ENCODE results near the gene LIX1L. TPM values are rescaled to one million over a fixed set of nuclear protein-coding genes. Genes with fewer than 3 reads are reported as not detected.

LIX1L gene
- total and polyA plus RNA-seq, 11 donors = 7.0 to 31.5 (median 26.1) TPM

- no peaks in the 10 kb centered on the region for H3K27me3 ChIP-seq
- no peak overlapping the region for H3K27ac ChIP-seq
- no peak overlapping the region for H3K4me3 ChIP-seq
- peaks cover 0 to 33% (median 6%) of the 10 kb centered on the region in 9 donors for H3K36me3 ChIP-seq
- no peak for DNase-seq
- peaks cover 15 to 61% (median 38%) of the 10 kb centered on the region in 12 donors for H3K4me1 ChIP-seq
- no peaks in the 10 kb centered on the region for H3K9me3 ChIP-seq
- intact Hi-C loops (cut with DNase I) = loop anchor here in 1 of 10 donors (10.0 kb wide), 1 partner anchor 98 kb away; the partner anchor contains the start of gene PIAS3
- no peak for ATAC-seq
- TF ChIP-seq, protein P1, sequence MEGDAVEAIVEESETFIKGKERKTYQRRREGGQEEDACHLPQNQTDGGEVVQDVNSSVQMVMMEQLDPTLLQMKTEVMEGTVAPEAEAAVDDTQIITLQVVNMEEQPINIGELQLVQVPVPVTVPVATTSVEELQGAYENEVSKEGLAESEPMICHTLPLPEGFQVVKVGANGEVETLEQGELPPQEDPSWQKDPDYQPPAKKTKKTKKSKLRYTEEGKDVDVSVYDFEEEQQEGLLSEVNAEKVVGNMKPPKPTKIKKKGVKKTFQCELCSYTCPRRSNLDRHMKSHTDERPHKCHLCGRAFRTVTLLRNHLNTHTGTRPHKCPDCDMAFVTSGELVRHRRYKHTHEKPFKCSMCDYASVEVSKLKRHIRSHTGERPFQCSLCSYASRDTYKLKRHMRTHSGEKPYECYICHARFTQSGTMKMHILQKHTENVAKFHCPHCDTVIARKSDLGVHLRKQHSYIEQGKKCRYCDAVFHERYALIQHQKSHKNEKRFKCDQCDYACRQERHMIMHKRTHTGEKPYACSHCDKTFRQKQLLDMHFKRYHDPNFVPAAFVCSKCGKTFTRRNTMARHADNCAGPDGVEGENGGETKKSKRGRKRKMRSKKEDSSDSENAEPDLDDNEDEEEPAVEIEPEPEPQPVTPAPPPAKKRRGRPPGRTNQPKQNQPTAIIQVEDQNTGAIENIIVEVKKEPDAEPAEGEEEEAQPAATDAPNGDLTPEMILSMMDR (IDR thresholded peaks at IDR 0.05) = no peak
- no peak for TF ChIP-seq POLR2A (IDR thresholded peaks at IDR 0.05)
- WGBS, 4 donors = 94 to 100% (median 98%) methylated on average over 3 of the region's 3 CpGs
These were observed 4.9 kb downstream of the LIX1L start for GRCh38 chr1:145952903-145953302.

DNA sequence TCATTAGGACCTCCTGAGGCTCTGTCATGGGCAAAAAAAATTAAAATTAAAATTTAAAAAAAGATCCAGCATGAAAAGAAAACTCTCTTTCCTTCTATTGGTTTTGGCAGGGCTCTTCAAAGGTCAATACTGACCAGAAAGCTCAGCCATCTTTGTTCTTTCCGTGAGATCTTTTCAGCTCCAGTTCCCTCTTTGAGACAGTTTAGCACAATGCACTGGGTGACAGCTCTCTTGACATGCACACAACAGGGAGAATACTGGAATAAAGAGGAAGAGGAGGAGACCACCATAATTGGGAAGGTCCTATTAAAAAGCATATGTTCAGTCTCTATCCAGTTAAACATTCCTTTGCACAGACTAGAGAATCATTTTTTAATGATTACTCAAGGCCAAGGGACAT lies 6.3 kb downstream of the LIX1L start:
- H3K4me3 ChIP-seq = no peak overlapping the region
- peaks cover 13 to 62% (median 33%) of the 10 kb centered on the region in 12 donors for H3K4me1 ChIP-seq
- DNase-seq (no peak), ATAC-seq (no peak)
- H3K36me3 ChIP-seq = peaks cover 0 to 45% (median 17%) of the 10 kb centered on the region in 9 donors
- intact Hi-C loops (cut with DNase I) = loop anchor here in 1 of 10 donors (10.0 kb wide), 1 partner anchor 97 kb away; the partner anchor contains the start of gene PIAS3
- TF ChIP-seq, protein P1 (IDR thresholded peaks at IDR 0.05) = no peak
- TF ChIP-seq POLR2A (IDR thresholded peaks at IDR 0.05) = no peak
- no peak overlapping the region for H3K27ac ChIP-seq
- 81 to 91% (median 89%) methylated on average over 1 of the region's 1 CpG for WGBS, 4 donors
- no peaks in the 10 kb centered on the region for H3K27me3 ChIP-seq
- H3K9me3 ChIP-seq = no peaks in the 10 kb centered on the region

GRCh38 chr1:145949219-145949618 lies 8.6 kb downstream of the LIX1L start:
- no peak overlapping the region for H3K4me3 ChIP-seq
- 58 to 79% (median 62%) methylated on average over 4 of the region's 4 CpGs for WGBS, 4 donors
- H3K9me3 ChIP-seq = no peaks in the 10 kb centered on the region
- peaks cover 0 to 60% (median 31%) of the 10 kb centered on the region in 9 donors for H3K36me3 ChIP-seq
- ATAC-seq (peak in 3 of 4 donors; percentile 45 to 85 (median 61)), DNase-seq (no peak)
- intact Hi-C loops (cut with DNase I) = no loop called here
- peak overlapping the region in 3 of 12 donors; percentile 15 to 69 (median 45) for H3K27ac ChIP-seq
- no peaks in the 10 kb centered on the region for H3K27me3 ChIP-seq
- peaks cover 0 to 39% (median 11%) of the 10 kb centered on the region in 12 donors for H3K4me1 ChIP-seq
- no peak for TF ChIP-seq POLR2A (IDR thresholded peaks at IDR 0.05)
- TF ChIP-seq, protein P1 (IDR thresholded peaks at IDR 0.05) = no peak

DNA sequence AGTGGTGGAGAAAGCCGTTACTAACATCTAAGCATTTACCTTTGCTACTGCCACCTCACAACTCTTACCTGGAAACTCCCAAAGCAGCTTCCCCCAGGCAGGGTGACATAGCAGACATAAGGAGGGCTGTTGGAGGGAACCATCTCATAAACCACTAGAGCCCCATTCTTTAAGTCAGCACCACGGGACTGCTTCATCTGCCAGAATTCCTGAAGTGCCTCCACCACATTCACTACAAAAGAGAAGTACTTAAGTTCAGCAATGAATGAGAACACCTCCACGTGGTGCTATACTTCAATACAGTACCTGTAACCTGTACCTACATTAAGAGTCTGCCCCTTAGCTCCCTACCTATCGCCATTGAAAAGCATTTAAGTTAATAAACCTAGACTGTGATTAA lies 10.3 kb downstream of the LIX1L start:
- 70 to 79% (median 75%) methylated on average over 4 of the region's 4 CpGs for WGBS, 4 donors
- Histone ChIP-seq H3K27ac (no peak overlapping the region), H3K36me3 (peaks cover 0 to 76% (median 47%) of the 10 kb centered on the region in 9 donors), H3K27me3 (no peaks in the 10 kb centered on the region), H3K4me1 (peaks cover 0 to 32% (median 9%) of the 10 kb centered on the region in 12 donors), H3K9me3 (no peaks in the 10 kb centered on the region), H3K4me3 (no peak overlapping the region)
- ATAC-seq = no peak
- TF ChIP-seq POLR2A (IDR thresholded peaks at IDR 0.05) = no peak
- TF ChIP-seq, protein P1 (IDR thresholded peaks at IDR 0.05) = no peak
- intact Hi-C loops (cut with DNase I) = no loop called here
- DNase-seq = no peak
